CD4-positive, alpha-beta T cell (primary cell): ENCODE measurements around the gene EPHX1. TPM values are rescaled to one million over a fixed set of nuclear protein-coding genes. Genes with fewer than 3 reads are reported as not detected.
A peak's percentile ranks its signal among the peaks of the same experiment; 100 is the strongest.

Source experiments
- ATAC-seq: fragments of 200-7000 bp; cut with Tn5 transposase; one replicate; pipeline ENCODE4 v1.10.0; 2022; ENCODE audit warnings: mild to moderate bottlenecking; ENCODE audit not compliant: poor library complexity
- CTCF ChIA-PET: fragments of 350-600 bp; sonication (Branson Sonifier 250); formaldehyde crosslinking; loops from one replicate; lab custom pipeline; 2021; ENCODE audit warnings: antibody characterized with exemption, inconsistent platforms; lab: Charles Lee
- POLR2A ChIA-PET: fragments of 350-600 bp; sonication (Branson Sonifier 250); formaldehyde crosslinking; loops from one replicate; lab custom pipeline; 2021; ENCODE audit warnings: antibody characterized with exemption, inconsistent platforms; lab: Charles Lee
- DNase-seq, 14 experiments: peaks; one replicate each; pipeline ENCODE4 v3.0.0-alpha.2; 2013 to 2020; ENCODE audit warnings: mixed read lengths in 2 of 14
- H3K27ac ChIP-seq, 2 donors: one replicate each; pipeline versions ENCODE4 v1.5.1 to v1.7.0; 2013; ENCODE audit warnings: low read length in 2 of 2, low read depth in 1 of 2, mild to moderate bottlenecking in 1 of 2
- H3K27me3 ChIP-seq, 2 experiments: 1 replicate in 1 of 2; 2 replicates in 1 of 2; pipeline versions ENCODE4 v1.6.1 to v1.7.0; 2013; ENCODE audit warnings: low read length in 2 of 2, control low read depth in 1 of 2, mild to moderate bottlenecking in 1 of 2, moderate library complexity in 1 of 2; ENCODE audit not compliant: insufficient read depth in 2 of 2, control insufficient read depth in 1 of 2
- H3K36me3 ChIP-seq: one replicate; pipeline ENCODE4 v1.6.1; 2013; ENCODE audit warnings: low read length, control low read depth; ENCODE audit not compliant: insufficient read depth
- H3K4me1 ChIP-seq: one replicate; pipeline ENCODE4 v1.6.1; 2013; ENCODE audit warnings: low read length, control low read depth; ENCODE audit not compliant: insufficient read depth
- H3K4me3 ChIP-seq: one replicate; pipeline ENCODE4 v1.5.1; 2013; ENCODE audit warnings: mild to moderate bottlenecking, low read length, moderate library complexity
- H3K9me3 ChIP-seq, 2 experiments: 1 replicate in 1 of 2; 2 replicates in 1 of 2; pipeline versions ENCODE4 v1.6.1 to v1.7.0; 2013; ENCODE audit warnings: low read length in 2 of 2, mild to moderate bottlenecking in 2 of 2, control low read depth in 1 of 2, moderate library complexity in 1 of 2; ENCODE audit not compliant: control insufficient read depth in 1 of 2, insufficient read depth in 1 of 2
- H3K27ac Mint-ChIP-seq: one replicate; pipeline ENCODE4 v1.8.0; 2020; ENCODE audit warnings: mixed read lengths
- H3K27me3 Mint-ChIP-seq: one replicate; pipeline ENCODE4 v1.8.0; 2021; ENCODE audit warnings: mixed read lengths
- H3K36me3 Mint-ChIP-seq: one replicate; pipeline ENCODE4 v1.8.0; 2021; ENCODE audit warnings: low read depth, mixed read lengths
- H3K4me1 Mint-ChIP-seq: one replicate; pipeline ENCODE4 v1.8.0; 2021; ENCODE audit warnings: low read depth, mixed read lengths
- H3K4me3 Mint-ChIP-seq: one replicate; pipeline ENCODE4 v1.8.0; 2020; ENCODE audit warnings: mild to moderate bottlenecking, mixed read lengths
- H3K9me3 Mint-ChIP-seq: one replicate; pipeline ENCODE4 v1.8.0; 2020; ENCODE audit warnings: mixed read lengths
- CTCF ChIP-seq: fragments of 200-600 bp; IDR thresholded peaks from one replicate; pipeline ENCODE4 v1.8.0; 2022; ENCODE audit warnings: antibody characterized with exemption, mild to moderate bottlenecking
- intact Hi-C, 2 experiments: fragments of 100-400 bp; cut with DNase I in 1 of 2; cut with micrococcal nuclease in 1 of 2; formaldehyde crosslinking; loops; one replicate each; pipeline versions ENCODE4 v1.15.1 to v1.9.0; 2023 to 2025; cut with DNase I, micrococcal nuclease
- total RNA-seq, 174 experiments: library from RNA in 2 of 174; stranded (reverse) in 2 of 174; gene quantifications; one replicate each; pipeline ENCODE4 v1.2.3 and lab custom pipeline; 2021 to 2026

EPHX1 gene
- total RNA-seq, 2 experiments from 2014 or later, result 0.34 to 0.47 TPM

GRCh38 chr1:225842074-225842473 lies 32.1 kb downstream of the EPHX1 start:
- Histone ChIP-seq H3K27me3 (no peaks in the 10 kb centered on the region), H3K4me3 (no peak overlapping the region), H3K9me3 (no peaks in the 10 kb centered on the region), H3K4me1 (peaks cover 25% of the 10 kb centered on the region), H3K36me3 (peaks cover 17% of the 10 kb centered on the region), H3K27ac (peak overlapping the region; percentile 3 to 11)
- H3K9me3 Mint-ChIP-seq, result no peaks in the 10 kb centered on the region
- no peaks in the 10 kb centered on the region for H3K27me3 Mint-ChIP-seq
- peak; percentile 49 for ATAC-seq
- intact Hi-C loops, result loop anchor here in 1 of 2 experiments (5.0 to 10.0 kb wide), 3 partner anchors 70 to 365 kb away; no protein-coding TSS in a partner anchor
- H3K4me3 Mint-ChIP-seq, result no peak overlapping the region
- DNase-seq, result peak in 4 of 14 experiments; percentile 28 to 45 (median 40)
- peaks cover 13% of the 10 kb centered on the region for H3K36me3 Mint-ChIP-seq
- ChIA-PET CTCF (no interaction called here), POLR2A (interaction anchor here (0.8 to 5.6 kb wide), 4 partner anchors 24 to 82 kb away, joined by 3 to 23 read pairs (median 5); partner anchors contain the start of genes PYCR2 and SRP9)
- peak overlapping the region; percentile 69 for H3K27ac Mint-ChIP-seq
- TF ChIP-seq CTCF, result no peak
- peaks cover 37% of the 10 kb centered on the region for H3K4me1 Mint-ChIP-seq

- H3K9me3 Mint-ChIP-seq, result no peaks in the 10 kb centered on the region
- peaks cover 25% of the 10 kb centered on the region for H3K36me3 ChIP-seq
Observed at GRCh38 chr1:225842788-225843425, 33.0 kb downstream of the EPHX1 start.

GRCh38 chr1:225843426-225843795 lies 33.5 kb downstream of the EPHX1 start:
- no peak overlapping the region for H3K4me3 Mint-ChIP-seq
- peak overlapping the region; percentile 69 for H3K27ac Mint-ChIP-seq
- peaks cover 47% of the 10 kb centered on the region for H3K4me1 Mint-ChIP-seq

More at GRCh38 chr1:225842788-225843425, 33.0 kb downstream of the EPHX1 start:
- Mint-ChIP-seq H3K27me3 (no peaks in the 10 kb centered on the region), H3K4me3 (no peak overlapping the region), H3K27ac (peak overlapping the region; percentile 69), H3K36me3 (peaks cover 17% of the 10 kb centered on the region), H3K4me1 (peaks cover 45% of the 10 kb centered on the region)
- ChIA-PET POLR2A (interaction anchor here (0.8 to 5.6 kb wide), 5 partner anchors 8 to 81 kb away, joined by 4 to 23 read pairs (median 5); partner anchors contain the start of genes PYCR2, SRP9 and TMEM63A), CTCF (no interaction called here)
- Histone ChIP-seq H3K9me3 (no peaks in the 10 kb centered on the region), H3K27me3 (no peaks in the 10 kb centered on the region), H3K4me3 (no peak overlapping the region), H3K4me1 (peaks cover 30% of the 10 kb centered on the region), H3K27ac (peak overlapping the region in 1 of 2 donors; percentile 11)
- intact Hi-C loops, result loop anchor here in 1 of 2 experiments (5.0 to 10.0 kb wide), 3 partner anchors 71 to 366 kb away; no protein-coding TSS in a partner anchor
- DNase-seq, result no peak
- no peak for TF ChIP-seq CTCF
- ATAC-seq, result no peak

More at GRCh38 chr1:225843426-225843795, 33.5 kb downstream of the EPHX1 start:
- ChIA-PET POLR2A (interaction anchor here (1.3 to 5.6 kb wide), 4 partner anchors 8 to 81 kb away, joined by 4 to 23 read pairs (median 6); partner anchors contain the start of genes PYCR2, SRP9 and TMEM63A), CTCF (no interaction called here)
- ATAC-seq, result no peak
- Histone ChIP-seq H3K27me3 (no peaks in the 10 kb centered on the region), H3K4me1 (peaks cover 36% of the 10 kb centered on the region), H3K9me3 (no peaks in the 10 kb centered on the region), H3K4me3 (no peak overlapping the region), H3K36me3 (peaks cover 30% of the 10 kb centered on the region), H3K27ac (no peak overlapping the region)
- no peak for DNase-seq
- no peaks in the 10 kb centered on the region for H3K27me3 Mint-ChIP-seq
- TF ChIP-seq CTCF, result no peak
- intact Hi-C loops, result loop anchor here in 1 of 2 experiments (5.0 to 10.0 kb wide), 3 partner anchors 71 to 366 kb away; no protein-coding TSS in a partner anchor
- H3K9me3 Mint-ChIP-seq, result no peaks in the 10 kb centered on the region
- peaks cover 22% of the 10 kb centered on the region for H3K36me3 Mint-ChIP-seq
